ENCODE results near the gene TMEM123.
"Not testable (repeated sequence)": the region's sequence is repeated elsewhere in the genome, so short reads cannot be mapped to it uniquely, and the experiment has no call there.

Gene TMEM123

DNA sequence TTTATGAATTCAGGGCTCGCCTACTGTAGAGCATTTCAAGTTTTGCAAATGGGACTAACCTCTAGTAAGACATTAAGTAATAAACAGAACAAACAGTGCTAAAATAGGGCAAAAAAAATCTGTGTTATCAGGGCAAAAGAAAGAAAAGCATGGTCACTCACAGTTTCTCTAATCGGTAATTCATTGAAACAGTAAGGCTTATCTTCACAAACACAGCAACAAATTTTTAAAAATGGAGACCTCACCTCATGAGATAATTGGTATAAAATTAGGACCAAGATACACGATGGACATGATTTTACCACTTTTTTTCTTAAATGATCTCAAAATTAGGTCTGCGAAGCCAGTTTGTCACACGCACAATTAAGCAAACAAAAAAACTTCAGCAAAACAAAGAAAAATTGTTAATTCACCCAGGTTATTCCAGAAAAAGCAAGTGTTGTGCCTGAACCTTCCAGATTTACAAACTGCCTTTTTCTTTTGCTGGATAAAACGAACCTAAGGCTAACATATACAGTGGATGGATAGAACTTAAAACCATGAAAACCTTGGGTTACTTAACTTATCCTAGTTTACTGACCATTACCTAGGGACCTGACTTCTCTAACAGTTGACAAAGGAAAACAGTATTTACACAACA lies 1.4 kb downstream of the TMEM123 start:
- no peak for DNase-seq (ENCODE audit: low spot score)
- Histone ChIP-seq H3K4me3 (peak overlapping the region; percentile 81), H3K27ac (peak overlapping the region; percentile 59 to 88)
- TF ChIP-seq, protein P1, sequence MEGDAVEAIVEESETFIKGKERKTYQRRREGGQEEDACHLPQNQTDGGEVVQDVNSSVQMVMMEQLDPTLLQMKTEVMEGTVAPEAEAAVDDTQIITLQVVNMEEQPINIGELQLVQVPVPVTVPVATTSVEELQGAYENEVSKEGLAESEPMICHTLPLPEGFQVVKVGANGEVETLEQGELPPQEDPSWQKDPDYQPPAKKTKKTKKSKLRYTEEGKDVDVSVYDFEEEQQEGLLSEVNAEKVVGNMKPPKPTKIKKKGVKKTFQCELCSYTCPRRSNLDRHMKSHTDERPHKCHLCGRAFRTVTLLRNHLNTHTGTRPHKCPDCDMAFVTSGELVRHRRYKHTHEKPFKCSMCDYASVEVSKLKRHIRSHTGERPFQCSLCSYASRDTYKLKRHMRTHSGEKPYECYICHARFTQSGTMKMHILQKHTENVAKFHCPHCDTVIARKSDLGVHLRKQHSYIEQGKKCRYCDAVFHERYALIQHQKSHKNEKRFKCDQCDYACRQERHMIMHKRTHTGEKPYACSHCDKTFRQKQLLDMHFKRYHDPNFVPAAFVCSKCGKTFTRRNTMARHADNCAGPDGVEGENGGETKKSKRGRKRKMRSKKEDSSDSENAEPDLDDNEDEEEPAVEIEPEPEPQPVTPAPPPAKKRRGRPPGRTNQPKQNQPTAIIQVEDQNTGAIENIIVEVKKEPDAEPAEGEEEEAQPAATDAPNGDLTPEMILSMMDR (IDR thresholded peaks at IDR 0.05): no peak

DNA sequence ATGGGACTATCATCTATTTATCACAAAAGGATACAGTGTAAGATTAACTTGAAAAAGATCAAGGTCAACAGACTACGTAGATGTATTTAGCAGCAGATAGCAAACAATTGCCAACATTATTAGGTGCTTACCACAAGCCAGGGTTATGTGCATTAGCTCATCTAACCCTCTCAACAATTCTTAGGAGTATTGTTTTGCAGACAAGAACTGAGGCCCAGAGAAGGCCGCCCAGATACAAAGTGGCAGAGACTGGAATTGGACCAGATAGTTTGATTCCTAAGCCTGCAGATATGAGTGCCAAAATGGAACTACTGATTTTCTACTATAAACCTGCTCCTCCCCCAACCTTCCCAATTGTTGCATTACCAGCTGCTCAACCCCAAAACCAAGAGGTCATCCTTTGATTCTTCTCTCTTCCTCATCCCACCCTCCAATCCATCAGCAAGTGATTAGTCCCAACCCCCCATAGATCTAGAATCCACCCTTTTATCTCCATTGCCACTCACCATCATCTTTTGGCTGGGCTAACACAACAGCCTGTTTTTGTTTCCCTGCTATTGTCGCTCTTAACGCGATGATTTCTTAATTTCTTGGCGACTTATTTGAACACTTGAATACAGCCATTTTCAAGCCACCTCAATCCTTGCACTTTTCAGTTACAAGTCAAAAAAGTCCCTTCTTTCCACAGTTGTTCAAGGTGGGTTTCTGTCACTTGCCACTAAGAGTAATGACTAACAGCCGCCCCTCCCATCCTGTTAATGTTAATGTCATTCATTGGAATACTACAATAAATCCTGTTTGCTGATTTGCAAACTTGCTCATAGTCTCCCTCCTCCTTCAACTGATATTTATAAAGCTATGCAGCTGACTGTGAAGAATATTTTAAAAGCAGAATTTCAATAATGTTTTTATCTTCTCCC lies 2.7 kb downstream of the TMEM123 start:
- Histone ChIP-seq H3K27ac (no peak overlapping the region), H3K4me3 (no peak overlapping the region)
- TF ChIP-seq, protein P1 (IDR thresholded peaks at IDR 0.05): no peak
- no peak for DNase-seq (ENCODE audit: low spot score)

DNA sequence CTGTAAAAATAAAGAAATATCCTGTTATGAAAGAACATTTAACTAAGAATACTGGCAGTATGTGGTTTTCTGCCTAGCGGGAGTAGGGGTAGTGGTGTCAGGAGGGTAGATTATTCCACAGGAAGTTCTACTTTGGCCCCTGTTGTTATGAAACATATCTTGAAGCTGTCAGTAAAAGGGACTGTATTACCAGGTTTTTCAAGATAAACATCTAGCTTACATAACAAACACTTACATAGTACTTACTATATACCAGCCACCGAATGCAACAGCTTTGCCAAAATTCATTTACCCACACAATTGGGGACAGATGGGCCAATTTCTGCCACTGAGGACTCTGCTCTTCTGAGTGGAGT lies 3.7 kb downstream of the TMEM123 start:
- Histone ChIP-seq H3K4me3 (no peak overlapping the region), H3K27ac (no peak overlapping the region)
- no peak for DNase-seq (ENCODE audit: low spot score)
- TF ChIP-seq, protein P1 (IDR thresholded peaks at IDR 0.05): no peak

DNA sequence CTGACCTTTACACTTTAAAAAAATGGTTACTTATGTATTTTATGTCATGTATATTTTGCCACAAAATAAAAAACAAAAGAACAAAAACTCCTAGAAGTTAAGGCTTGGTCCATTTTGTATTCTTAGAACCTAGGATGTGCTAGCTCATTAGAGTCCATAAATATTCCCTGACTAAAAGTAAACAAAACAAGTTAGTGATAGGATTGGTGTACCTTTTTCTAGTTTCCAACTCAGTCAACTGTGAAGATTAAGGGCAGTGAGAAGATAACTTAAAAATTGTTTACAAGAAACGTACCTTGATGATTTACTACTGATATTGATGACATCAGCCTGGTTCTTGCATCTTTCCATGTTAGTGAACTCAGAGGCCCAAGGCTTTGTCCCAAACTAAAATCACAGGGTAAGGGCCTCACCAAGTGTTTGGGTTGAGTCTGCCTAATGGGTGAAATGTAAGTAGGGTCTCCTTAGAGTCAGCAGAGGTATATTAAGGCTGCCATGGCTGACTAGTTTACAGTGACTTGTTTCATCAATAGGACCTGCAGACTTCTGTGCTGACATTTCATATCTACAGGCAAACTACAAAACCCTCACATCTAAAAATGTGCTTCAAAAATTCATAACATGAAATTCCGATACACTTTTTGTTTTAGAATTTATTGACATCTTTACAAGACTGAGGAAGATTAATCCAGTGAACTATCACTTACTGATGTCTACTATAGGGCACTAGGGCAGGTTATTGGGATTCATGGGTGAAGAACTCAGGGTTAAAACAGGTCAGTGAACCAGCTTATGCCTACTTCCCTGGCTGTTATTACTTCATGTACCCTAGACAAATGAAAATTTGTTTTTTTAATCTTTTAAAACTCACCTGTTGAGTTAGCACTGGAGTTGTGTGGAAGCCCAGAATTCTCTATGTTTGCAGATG lies 4.4 kb downstream of the TMEM123 start:
- DNase-seq (ENCODE audit: low spot score): no peak
- TF ChIP-seq, protein P1 (IDR thresholded peaks at IDR 0.05): no peak
- H3K4me3 ChIP-seq: no peak overlapping the region
- no peak overlapping the region for H3K27ac ChIP-seq

DNA sequence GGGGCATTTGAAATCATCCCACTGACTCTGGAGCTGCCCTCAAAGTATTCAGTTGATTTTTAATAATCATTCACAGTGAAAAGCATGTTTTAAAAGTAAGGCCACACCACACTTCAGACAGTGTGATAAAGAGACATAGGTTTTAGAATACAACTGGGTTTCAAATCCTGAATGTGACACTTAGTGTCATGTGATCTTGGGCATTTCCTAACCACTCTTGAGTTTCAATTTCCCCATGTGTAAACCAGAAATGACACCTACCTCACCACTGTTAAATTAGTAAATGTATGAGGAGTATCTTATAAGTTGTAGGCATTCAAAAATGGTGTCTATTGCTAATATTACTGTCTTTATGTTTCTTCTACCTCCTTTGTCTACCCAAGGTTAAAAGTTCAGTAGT lies 5.4 kb downstream of the TMEM123 start:
- Histone ChIP-seq H3K4me3 (no peak overlapping the region), H3K27ac (no peak overlapping the region)
- DNase-seq (ENCODE audit: low spot score): no peak
- TF ChIP-seq, protein P1 (IDR thresholded peaks at IDR 0.05): no peak

DNA sequence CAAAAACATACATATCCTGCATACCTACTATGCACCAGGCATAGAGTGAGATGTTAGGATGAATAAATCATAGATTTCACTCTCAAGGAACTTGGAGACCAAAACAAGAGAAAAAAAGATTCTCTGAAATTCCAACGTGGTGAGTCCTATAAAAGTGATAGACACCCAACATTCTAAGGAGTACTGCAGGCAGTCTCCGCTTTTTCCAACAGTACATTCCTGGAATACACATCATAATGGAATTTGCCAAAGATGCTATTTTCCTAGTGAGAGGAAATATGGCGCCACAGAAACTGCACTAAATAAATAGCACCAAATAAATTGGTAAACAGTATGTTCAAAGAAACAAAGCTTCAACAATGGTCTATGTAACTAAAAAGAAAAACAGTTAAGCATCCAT lies 6.0 kb downstream of the TMEM123 start:
- TF ChIP-seq, protein P1 (IDR thresholded peaks at IDR 0.05): no peak
- no peak overlapping the region for H3K4me3 ChIP-seq
- no peak for DNase-seq (ENCODE audit: low spot score)
- no peak overlapping the region for H3K27ac ChIP-seq

DNA sequence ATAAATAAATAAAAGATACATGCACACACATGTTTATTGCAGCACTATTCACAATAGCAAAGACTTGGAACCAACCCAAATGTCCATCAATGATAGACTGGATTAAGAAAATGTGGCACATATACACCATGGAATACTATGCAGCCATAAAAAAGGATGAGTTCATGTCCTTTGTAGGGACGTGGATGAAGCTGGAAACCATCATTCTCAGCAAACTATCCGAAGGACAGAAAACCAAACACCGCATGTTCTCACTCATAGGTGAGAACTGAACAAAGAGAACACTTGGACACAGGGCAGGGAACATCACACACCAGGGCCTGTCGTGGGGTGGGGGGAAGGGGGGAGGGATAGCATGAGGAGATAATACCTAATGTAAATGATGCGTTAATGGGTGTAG lies 7.9 kb downstream of the TMEM123 start:
- not testable (repeated sequence) for H3K27ac ChIP-seq; DNase-seq (ENCODE audit: low spot score); H3K4me3 ChIP-seq

DNA sequence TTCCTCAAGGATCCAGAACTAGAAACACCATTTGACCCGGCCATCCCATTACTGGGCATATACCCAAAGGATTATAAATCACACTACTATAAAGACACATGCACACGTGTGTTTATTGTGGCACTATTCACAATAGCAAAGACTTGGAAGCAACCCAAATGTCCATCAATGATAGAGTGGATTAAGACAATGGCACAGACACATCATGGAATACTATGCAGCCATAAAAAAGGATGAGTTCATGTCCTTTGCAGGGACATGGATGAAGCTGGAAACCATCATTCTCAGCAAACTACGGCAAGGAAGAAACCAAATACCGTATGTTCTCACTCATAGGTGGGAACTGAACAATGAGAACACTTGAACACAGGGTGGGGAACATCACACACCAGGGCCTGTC lies 8.4 kb downstream of the TMEM123 start:
- DNase-seq (ENCODE audit: low spot score); H3K4me3 ChIP-seq; H3K27ac ChIP-seq: not testable (repeated sequence)

DNA sequence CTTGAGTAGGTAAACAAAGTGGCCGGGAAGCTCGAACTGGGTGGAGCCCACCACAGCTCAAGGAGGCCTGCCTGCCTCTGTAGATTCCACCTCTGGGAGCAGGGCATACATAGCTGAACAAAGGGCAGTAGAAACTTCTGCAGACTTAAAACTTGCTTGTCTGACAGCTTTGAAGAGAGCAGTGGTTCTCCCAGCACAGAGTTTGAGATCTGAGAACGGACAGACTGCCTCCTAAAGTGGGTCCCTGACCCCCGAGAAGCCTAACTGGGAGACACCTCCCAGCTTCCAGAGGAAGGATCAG lies 13.6 kb downstream of the TMEM123 start:
- not testable (repeated sequence) for H3K4me3 ChIP-seq; DNase-seq (ENCODE audit: low spot score); H3K27ac ChIP-seq

Measured in coronary artery (tissue), 2 donors.